NCI-H2227 (cell line): ENCODE measurements around the gene HTR3E.
"Not testable (repeated sequence)": the region's sequence is repeated elsewhere in the genome, so short reads cannot be mapped to it uniquely, and the experiment has no call there.

Experiments used
- DNase-seq: peaks from one replicate; lab custom pipeline; 2025; ENCODE audit not compliant: unreplicated experiment; lab: John Stamatoyannopoulos, UW

The HTR3E gene, protein sequence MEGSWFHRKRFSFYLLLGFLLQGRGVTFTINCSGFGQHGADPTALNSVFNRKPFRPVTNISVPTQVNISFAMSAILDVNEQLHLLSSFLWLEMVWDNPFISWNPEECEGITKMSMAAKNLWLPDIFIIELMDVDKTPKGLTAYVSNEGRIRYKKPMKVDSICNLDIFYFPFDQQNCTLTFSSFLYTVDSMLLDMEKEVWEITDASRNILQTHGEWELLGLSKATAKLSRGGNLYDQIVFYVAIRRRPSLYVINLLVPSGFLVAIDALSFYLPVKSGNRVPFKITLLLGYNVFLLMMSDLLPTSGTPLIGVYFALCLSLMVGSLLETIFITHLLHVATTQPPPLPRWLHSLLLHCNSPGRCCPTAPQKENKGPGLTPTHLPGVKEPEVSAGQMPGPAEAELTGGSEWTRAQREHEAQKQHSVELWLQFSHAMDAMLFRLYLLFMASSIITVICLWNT

DNA sequence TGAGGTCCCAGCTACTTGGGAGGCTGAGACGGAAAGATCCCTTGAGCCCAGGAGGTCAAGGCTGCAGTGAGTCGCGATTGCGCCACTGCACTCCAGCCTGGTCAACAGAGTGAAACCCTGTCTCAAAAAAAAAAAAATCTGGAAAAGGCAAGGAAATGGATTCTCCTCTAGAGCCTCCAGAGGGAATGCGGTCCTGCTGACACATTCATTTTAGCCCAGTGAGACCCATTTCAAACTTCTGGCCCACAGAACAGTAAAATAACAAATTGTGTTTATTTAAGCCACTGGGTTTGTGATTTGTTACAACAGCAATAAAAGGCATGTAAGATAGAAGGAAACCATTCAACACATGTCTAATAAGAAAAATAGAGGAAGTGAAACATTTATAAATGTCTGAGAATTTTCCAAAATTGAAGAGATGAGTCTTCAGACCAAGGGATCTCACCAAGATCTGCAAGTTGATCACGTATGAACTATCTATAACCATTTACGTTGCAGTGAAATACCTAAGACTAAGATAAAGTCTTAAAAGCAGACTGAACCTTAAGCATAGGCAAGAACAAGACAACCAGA is at the start of gene HTR3E:
Gene HTR3E (plus strand): TSS at position 254 of the 573 bp plus-strand sequence. CDS start 466 bp downstream, outside the sequence.
- no peak for DNase-seq

DNA sequence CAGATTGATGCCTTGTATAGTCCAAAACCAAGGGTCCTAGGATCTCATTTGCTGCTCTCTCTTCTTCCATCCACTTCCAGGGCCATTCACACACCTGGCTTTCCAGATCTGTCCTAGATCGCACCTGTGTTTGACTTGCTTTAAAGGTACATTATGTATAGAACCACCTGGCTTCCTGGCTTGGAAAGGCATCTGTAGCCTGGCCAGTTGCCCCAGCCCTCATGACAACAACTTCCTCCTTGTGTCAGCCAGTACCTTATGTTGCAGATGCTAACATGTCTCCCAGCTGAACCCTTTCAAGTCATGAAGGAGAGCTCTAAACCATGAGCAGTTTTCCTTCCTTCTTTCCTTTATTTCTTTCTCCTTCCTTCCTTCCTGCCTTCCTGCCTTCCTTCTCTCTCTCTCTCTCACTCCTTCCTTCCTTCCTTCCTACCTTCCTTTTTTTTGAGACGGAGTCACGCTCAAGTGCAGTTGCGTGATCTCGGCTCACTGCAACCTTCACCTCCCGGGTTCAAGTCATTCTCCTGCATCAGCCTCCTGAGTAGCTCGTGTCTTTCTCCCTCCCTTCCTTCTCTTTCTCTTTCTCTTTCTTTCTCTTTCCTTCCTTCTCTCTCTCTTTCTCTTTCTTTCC is 46.5 kb upstream of the HTR3E start:
- DNase-seq, result no peak

GRCh38 chr3:184052767-184053166 is 44.1 kb upstream of the HTR3E start, which contains the start of gene HTR3C:
HTR3C (plus strand) TSS chr3:184053047; CDS start chr3:184053081, 34 bp downstream.
- no peak for DNase-seq

- DNase-seq, result no peak
Measured at GRCh38 chr3:184058029-184058428, 38.8 kb upstream of the HTR3E start.

DNA sequence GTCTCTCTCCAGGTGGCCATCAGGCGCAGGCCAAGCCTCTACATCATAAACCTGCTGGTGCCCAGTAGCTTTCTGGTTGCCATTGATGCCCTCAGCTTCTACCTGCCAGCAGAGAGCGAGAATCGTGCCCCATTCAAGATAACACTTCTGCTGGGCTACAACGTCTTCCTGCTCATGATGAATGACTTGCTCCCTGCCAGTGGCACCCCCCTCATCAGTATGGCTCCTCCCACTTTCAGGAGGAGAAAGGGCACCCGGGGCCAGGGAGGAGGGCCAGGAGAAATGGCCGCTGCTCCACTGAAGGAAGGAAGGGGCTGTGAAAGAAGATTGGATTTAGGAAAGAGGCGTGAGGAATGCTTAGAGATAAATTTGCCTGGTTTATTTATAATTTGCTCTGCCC is 37.4 kb upstream of the HTR3E start:
- DNase-seq, result no peak

DNA sequence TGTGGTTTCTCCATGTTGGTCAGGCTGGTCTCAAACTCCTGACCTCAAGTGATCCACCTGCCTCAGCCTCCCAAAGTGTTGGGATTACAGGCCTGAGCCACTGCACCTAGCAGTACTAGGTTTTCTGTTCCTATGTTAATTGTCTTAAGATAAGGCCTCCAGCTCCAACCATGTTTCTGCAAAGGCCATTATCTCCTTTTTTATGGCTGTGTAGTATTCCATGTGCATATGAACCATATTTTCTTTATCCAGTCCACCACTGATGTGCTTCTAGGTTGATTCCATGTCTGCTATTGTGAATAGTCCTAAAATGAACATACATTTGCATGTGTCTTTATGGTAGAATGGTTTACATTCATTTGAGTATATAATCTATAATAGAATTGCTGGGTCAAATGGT is 34.2 kb upstream of the HTR3E start:
- DNase-seq, result no peak

DNA sequence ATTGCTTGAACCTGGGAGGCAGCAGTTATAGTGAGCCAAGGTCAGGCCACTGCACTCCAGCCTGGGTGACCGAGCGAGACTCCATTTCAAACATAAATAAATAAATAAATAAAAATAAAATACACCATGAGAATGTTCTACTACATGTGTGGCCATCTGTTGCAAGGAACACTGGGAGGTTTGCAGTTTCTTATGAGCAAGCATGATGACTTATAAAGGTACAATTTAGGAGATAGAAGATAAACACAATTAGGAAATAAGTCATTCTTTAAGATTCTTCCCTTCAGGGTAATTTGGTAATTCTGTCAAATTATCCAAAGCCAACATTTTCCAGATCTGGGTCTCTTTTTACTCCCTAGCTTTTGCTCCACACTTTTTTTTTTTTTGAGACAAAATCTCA is 30.7 kb upstream of the HTR3E start:
- DNase-seq, result no peak

GRCh38 chr3:184067573-184068055 is 29.2 kb upstream of the HTR3E start:
- no peak for DNase-seq

DNA sequence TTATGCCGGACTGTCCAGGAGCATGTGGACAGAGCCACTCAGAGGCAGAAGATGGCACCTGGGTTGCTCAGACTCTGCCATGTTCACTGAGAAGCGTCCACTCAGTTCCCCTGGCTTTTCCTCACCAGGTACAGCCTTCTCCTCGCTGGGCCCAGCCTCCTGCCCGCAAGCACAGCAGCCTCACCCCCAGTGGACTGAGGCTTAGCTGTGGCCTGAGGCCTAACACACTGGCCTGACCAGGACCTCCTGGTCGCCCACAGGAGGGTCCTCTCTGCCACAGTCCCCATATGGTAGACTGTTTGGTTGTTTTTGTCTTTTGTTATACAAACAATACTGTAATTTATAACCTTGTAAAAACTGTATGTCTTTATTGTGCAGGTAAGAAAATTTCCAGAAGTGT is 28.5 kb upstream of the HTR3E start:
- no peak for DNase-seq

DNA sequence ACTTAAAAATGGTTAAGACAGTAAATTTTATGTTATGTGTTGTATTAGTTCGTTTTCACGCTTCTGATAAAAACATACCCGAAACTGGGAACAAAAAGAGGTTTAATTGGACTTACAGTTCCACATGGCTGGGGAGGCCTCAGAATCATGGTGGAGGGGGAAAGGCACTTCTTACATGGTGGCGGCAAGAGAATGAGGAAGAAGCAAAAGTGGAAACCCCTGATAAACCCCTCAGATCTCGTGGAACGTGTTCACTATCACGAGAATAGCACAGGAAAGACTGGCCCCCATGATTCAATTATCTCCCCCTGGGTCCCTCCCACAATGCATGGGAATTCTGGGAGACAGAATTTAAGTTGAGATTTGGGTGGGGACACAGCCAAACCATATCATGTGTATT is 25.7 kb upstream of the HTR3E start:
- not testable (repeated sequence) for DNase-seq

DNA sequence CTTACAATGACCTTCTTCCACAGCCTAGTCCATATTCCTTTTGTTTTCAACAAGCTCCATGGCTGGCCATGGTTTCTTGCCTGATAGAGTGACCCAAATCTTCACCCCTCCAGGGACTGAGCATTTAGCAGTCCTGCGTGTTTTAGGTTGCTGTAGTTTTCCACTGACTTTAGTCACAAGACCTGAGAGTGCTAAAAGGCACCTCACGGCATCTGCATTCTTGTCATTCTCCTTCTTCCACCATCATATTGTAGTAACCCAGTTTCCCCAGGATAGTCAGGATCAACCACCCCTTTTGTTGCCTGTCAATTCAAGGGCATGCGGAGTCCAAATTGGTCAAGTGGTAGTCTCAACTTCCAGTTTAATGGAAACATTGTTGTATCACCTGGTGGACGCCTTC is 23.2 kb upstream of the HTR3E start:
- DNase-seq, result no peak

- DNase-seq, result no peak
Measured at GRCh38 chr3:184075901-184076300, 21.0 kb upstream of the HTR3E start.

GRCh38 chr3:184077881-184078280 is 19.0 kb upstream of the HTR3E start:
- no peak for DNase-seq

- no peak for DNase-seq
Measured at GRCh38 chr3:184078851-184079250, 18.0 kb upstream of the HTR3E start.

GRCh38 chr3:184081116-184081830 is 15.6 kb upstream of the HTR3E start:
- no peak for DNase-seq

- no peak for DNase-seq
Measured at GRCh38 chr3:184082034-184082433, 14.8 kb upstream of the HTR3E start.

DNA sequence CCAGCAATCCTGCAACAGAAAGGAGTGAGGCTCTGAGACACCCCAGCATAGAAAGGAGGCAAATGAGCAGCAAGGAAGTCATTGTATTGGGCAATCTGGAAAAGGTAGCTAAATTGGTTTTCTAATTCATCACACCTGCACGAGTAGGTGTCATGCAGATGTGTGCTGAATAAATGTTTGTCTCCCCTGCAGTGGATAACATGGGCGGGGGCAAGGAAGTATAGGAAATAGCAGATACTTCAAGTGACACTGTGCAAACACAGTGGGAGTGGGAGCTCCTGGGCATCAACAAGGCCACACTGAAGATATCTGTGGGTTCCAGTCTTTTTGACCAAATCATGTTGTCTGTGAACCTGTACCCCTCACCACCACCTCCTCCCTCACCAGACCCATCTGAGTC is 14.4 kb upstream of the HTR3E start:
- no peak for DNase-seq

DNA sequence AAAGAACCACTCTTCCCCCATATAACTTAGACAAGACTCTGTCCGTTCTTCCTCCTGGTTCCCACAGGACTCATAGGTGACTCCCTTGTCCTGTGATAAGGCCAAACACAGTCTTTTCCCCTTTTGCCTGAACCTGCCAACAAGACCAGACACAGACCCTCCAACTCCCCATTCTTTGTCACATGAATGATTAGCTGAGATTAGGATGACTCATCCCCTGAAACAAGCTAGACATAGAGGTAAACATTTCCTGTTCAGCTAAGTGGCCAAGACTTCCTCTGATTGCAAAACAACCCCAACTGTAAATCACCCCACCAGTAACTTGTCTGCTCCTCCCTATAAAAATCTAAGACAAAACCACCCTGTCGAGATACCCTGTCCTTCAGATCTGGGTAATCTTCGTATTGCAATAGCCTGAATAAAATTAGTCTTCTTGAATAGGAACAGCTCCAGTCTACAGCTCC is 11.4 kb upstream of the HTR3E start:
- no peak for DNase-seq

GRCh38 chr3:184092199-184092598 is 4.7 kb upstream of the HTR3E start:
- no peak for DNase-seq

GRCh38 chr3:184097556-184097955 is 692 bp downstream of the HTR3E start:
- DNase-seq, result no peak
